A549 (cell line): Measurements from ENCODE around the gene RGS17. TPM values are rescaled to one million over a fixed set of nuclear protein-coding genes. Genes with fewer than 3 reads are reported as not detected.

ENCODE experiments used
- ATAC-seq, 2 experiments: fragments of 200-7000 bp in 1 of 2; fragments of >200 bp in 1 of 2; cut with Nextera tagmentation in 1 of 2; cut with Tn5 transposase in 1 of 2; 3 replicates each; pipeline versions ENCODE4 v1.8.0 to v1.9.1; 2018 to 2020; ENCODE audit warnings: mild to moderate bottlenecking in 1 of 2, moderate library complexity in 1 of 2
- CTCF ChIA-PET: fragments of 300-600 bp; sonication (Branson Sonifier 250); formaldehyde crosslinking; extraction: SDS; loops from one replicate; lab custom pipeline; 2021; ENCODE audit warnings: antibody characterized with exemption, inconsistent platforms; lab: Yijun Ruan, JAX
- POLR2A ChIA-PET: fragments of 350-600 bp; formaldehyde crosslinking; extraction: SDS; loops from one replicate; lab custom pipeline; 2021; ENCODE audit warnings: antibody characterized with exemption, inconsistent platforms; lab: Yijun Ruan, JAX
- DNase-seq, 2 experiments: peaks; one replicate each; pipeline versions ENCODE4 v3.0.0 to v3.0.0-alpha.2; 2011 to 2016; ENCODE audit warnings: low read depth in 1 of 2, low spot score in 1 of 2
- FAIRE-seq: peaks from 2 replicates; lab custom pipeline; 2011; peaks lifted over from hg19 to GRCh38; lab: Jason Lieb, UNC
- H3K27ac ChIP-seq, 2 experiments: fragments of >200 bp; sonication (Bioruptor Twin); formaldehyde crosslinking; 3 replicates each; pipeline ENCODE4 v1.5.1; 2016 to 2017
- H3K4me1 ChIP-seq: fragments of >200 bp; sonication (Bioruptor Twin); formaldehyde crosslinking; 3 replicates; pipeline ENCODE4 v1.6.1; 2016
- H3K4me2 ChIP-seq: fragments of >200 bp; sonication (Bioruptor Twin); formaldehyde crosslinking; 3 replicates; pipeline ENCODE4 v1.6.1; 2016
- H3K4me3 ChIP-seq: fragments of >200 bp; sonication (Bioruptor Twin); formaldehyde crosslinking; 3 replicates; pipeline ENCODE4 v1.5.1; 2016
- H3K9me3 ChIP-seq: fragments of >200 bp; sonication (Bioruptor Twin); formaldehyde crosslinking; 3 replicates; pipeline ENCODE4 v1.6.1; 2016
- BHLHE40 ChIP-seq: IDR thresholded peaks from 2 replicates; pipeline ENCODE4 v1.6.1; 2012; ENCODE audit warnings: low read depth, low read length, inconsistent platforms
- CBX8 ChIP-seq: fragments of 200-600 bp; sonication (generic); IDR thresholded peaks from 2 replicates; pipeline ENCODE4 v1.6.1; 2016
- CEBPB ChIP-seq, 2 experiments: fragments of >200 bp in 1 of 2; sonication (Bioruptor Twin) in 1 of 2; formaldehyde crosslinking in 1 of 2; IDR thresholded peaks; 2 replicates each; pipeline ENCODE4 v1.6.1; 2012 to 2016
- EHF ChIP-seq: fragments of 250-450 bp; sonication (Bioruptor Pico); IDR thresholded peaks from 2 replicates; pipeline ENCODE4 v1.5.0; 2020; ENCODE audit warnings: mild to moderate bottlenecking
- EHMT2 ChIP-seq: fragments of 200-600 bp; sonication (generic); IDR thresholded peaks from 2 replicates; pipeline ENCODE4 v1.6.1; 2016; ENCODE audit warnings: antibody characterized with exemption, low read depth, mild to moderate bottlenecking, moderate library complexity
- ELK1 ChIP-seq: fragments of 150-350 bp; IDR thresholded peaks from 2 replicates; pipeline ENCODE4 v1.6.1; 2014; ENCODE audit warnings: low read depth, mild to moderate bottlenecking, low read length
- EP300 ChIP-seq, 2 experiments: fragments of >200 bp; sonication (Bioruptor Twin); formaldehyde crosslinking; IDR thresholded peaks; 2 replicates in 1 of 2; 3 replicates in 1 of 2; pipeline ENCODE4 v1.6.1; 2016 to 2017
- ESRRA ChIP-seq: fragments of 150-350 bp; IDR thresholded peaks from 2 replicates; pipeline ENCODE4 v1.6.1; 2014; ENCODE audit warnings: mild to moderate bottlenecking, low read length, borderline replicate concordance
- FOSB ChIP-seq: fragments of 250-450 bp; sonication (Bioruptor Pico); IDR thresholded peaks from 2 replicates; pipeline ENCODE4 v1.5.0; 2020; ENCODE audit warnings: mild to moderate bottlenecking, moderate library complexity
- FOSL2 ChIP-seq, 2 experiments: fragments of 450-650 bp in 1 of 2; fragments of >200 bp in 1 of 2; sonication (Bioruptor Twin) in 1 of 2; formaldehyde crosslinking; IDR thresholded peaks; 2 replicates each; pipeline versions ENCODE4 v1.5.0 to v1.6.1; 2016 to 2020; ENCODE audit warnings: mild to moderate bottlenecking in 1 of 2, moderate library complexity in 1 of 2
- FOXS1 ChIP-seq: fragments of 250-450 bp; sonication (Bioruptor Pico); IDR thresholded peaks from 2 replicates; pipeline ENCODE4 v1.5.0; 2020; ENCODE audit warnings: mild to moderate bottlenecking, moderate library complexity
- GATA3 ChIP-seq: IDR thresholded peaks from 2 replicates; pipeline ENCODE4 v1.6.1; 2012; ENCODE audit warnings: borderline replicate concordance
- HDAC2 ChIP-seq: fragments of 200-600 bp; sonication (generic); IDR thresholded peaks from 2 replicates; pipeline ENCODE4 v1.6.1; 2016
- HOXB5 ChIP-seq: fragments of 250-450 bp; sonication (Bioruptor Pico); IDR thresholded peaks from 2 replicates; pipeline ENCODE4 v1.5.0; 2020; ENCODE audit warnings: mild to moderate bottlenecking, moderate library complexity
- JUN ChIP-seq, 2 experiments: fragments of >200 bp; sonication (Bioruptor Twin); formaldehyde crosslinking; IDR thresholded peaks; 2 replicates in 1 of 2; 3 replicates in 1 of 2; pipeline ENCODE4 v1.6.1; 2016 to 2017
- JUNB ChIP-seq: fragments of >200 bp; sonication (Bioruptor Twin); formaldehyde crosslinking; IDR thresholded peaks from 2 replicates; pipeline ENCODE4 v1.6.1; 2016
- KDM1A ChIP-seq: fragments of 200-600 bp; sonication (generic); IDR thresholded peaks from 2 replicates; pipeline ENCODE4 v1.6.1; 2016; ENCODE audit warnings: low read depth, mild to moderate bottlenecking
- MAFK ChIP-seq: fragments of 450-650 bp; IDR thresholded peaks from 2 replicates; pipeline ENCODE4 v1.6.1; 2014; ENCODE audit not compliant: partially characterized antibody
- MAX ChIP-seq: IDR thresholded peaks from 2 replicates; pipeline ENCODE4 v1.6.1; 2012
- MYC ChIP-seq: IDR thresholded peaks from 2 replicates; pipeline ENCODE4 v1.6.1; 2012; ENCODE audit warnings: mild to moderate bottlenecking, inconsistent platforms, low read length, improper control_type of control experiment, borderline replicate concordance
- NFE2L2 ChIP-seq: fragments of 150-350 bp; conservative IDR thresholded peaks from 2 replicates; pipeline ENCODE4 v1.6.1; 2014; ENCODE audit warnings: low read length
- NPAS2 ChIP-seq: fragments of 250-450 bp; sonication (Bioruptor Pico); IDR thresholded peaks from 2 replicates; pipeline ENCODE4 v1.8.0; 2022; ENCODE audit warnings: mild to moderate bottlenecking, moderate library complexity, borderline replicate concordance
- PBX3 ChIP-seq: IDR thresholded peaks from 2 replicates; pipeline ENCODE4 v1.6.1; 2012
- PHF8 ChIP-seq: fragments of 200-600 bp; sonication (generic); IDR thresholded peaks from 2 replicates; pipeline ENCODE4 v1.6.1; 2016; ENCODE audit warnings: low read depth, mild to moderate bottlenecking, antibody characterized with exemption, moderate library complexity, borderline replicate concordance
- POLR2A ChIP-seq: IDR thresholded peaks from 2 replicates; pipeline ENCODE4 v1.6.1; 2012; ENCODE audit warnings: mild to moderate bottlenecking, low read length
- RARB ChIP-seq: fragments of 250-450 bp; sonication (Bioruptor Pico); IDR thresholded peaks from 2 replicates; pipeline ENCODE4 v1.8.0; 2021; ENCODE audit warnings: mild to moderate bottlenecking, moderate library complexity
- REST ChIP-seq: fragments of 200-600 bp; sonication (generic); IDR thresholded peaks from 2 replicates; pipeline ENCODE4 v1.6.1; 2016; ENCODE audit warnings: antibody characterized with exemption, mild to moderate bottlenecking, moderate library complexity
- SREBF2 ChIP-seq: fragments of 450-650 bp; IDR thresholded peaks from 2 replicates; pipeline ENCODE4 v1.6.1; 2014; ENCODE audit warnings: mild to moderate bottlenecking, moderate library complexity
- USF2 ChIP-seq: fragments of 450-650 bp; IDR thresholded peaks from 2 replicates; pipeline ENCODE4 v1.6.1; 2014; ENCODE audit warnings: antibody characterized with exemption
- ZFP36 ChIP-seq: fragments of 450-650 bp; IDR thresholded peaks from 2 replicates; pipeline ENCODE4 v1.6.1; 2014; ENCODE audit warnings: borderline replicate concordance; ENCODE audit not compliant: partially characterized antibody
- ZNF302 ChIP-seq: fragments of 250-450 bp; sonication (Bioruptor Pico); IDR thresholded peaks from 2 replicates; pipeline ENCODE4 v1.9.0; 2021; ENCODE audit warnings: inconsistent platforms, mild to moderate bottlenecking, moderate library complexity
- ZSCAN20 ChIP-seq: fragments of 250-450 bp; sonication (Bioruptor Pico); IDR thresholded peaks from 2 replicates; pipeline ENCODE4 v1.8.0; 2022; ENCODE audit warnings: mild to moderate bottlenecking, moderate library complexity
- WGBS: methylation state at CpG from one replicate; pipeline ENCODE4 v1.1.6; 2017; ENCODE audit errors: missing lambda C conversion rate; 5-methylcytosine and 5-hydroxymethylcytosine counted together
- polyA plus RNA-seq, 4 experiments: library from polyadenylated mRNA; depleted of rRNA in 3 of 4; stranded (reverse); fragments of >200 nt; fragmentation: RNase III in 1 of 4; extraction: RNeasy Plus Mini Kit Qiagen cat#74134 plus additional on column Dnase treatment in 1 of 4; gene quantifications; 2 replicates in 3 of 4; 3 replicates in 1 of 4; pipeline ENCODE4 v1.2.3, GENCODE V29; 2011 to 2017

The RGS17 gene
- polyA plus RNA-seq, 2 of the 4 experiments (the other 2 are of a cell fraction), result 3.2 to 9.8 TPM

GRCh38 chr6:153167907-153168306 is 36.8 kb upstream of the RGS17 start (continued):
- no peak for TF ChIP-seq REST
- TF ChIP-seq SREBF2, result no peak
- no peak for TF ChIP-seq FOSL2 (IDR thresholded peaks at IDR 0.05)
- no peak for TF ChIP-seq FOSL2 (CRISPR knock-in tag; IDR thresholded peaks at IDR 0.05)
- TF ChIP-seq HDAC2, result no peak
- no peak for TF ChIP-seq NPAS2 (CRISPR knock-in tag)
- no peak for TF ChIP-seq EHMT2
- no peak for TF ChIP-seq KDM1A
- no peak for TF ChIP-seq BHLHE40
- no peak for TF ChIP-seq FOXS1 (CRISPR knock-in tag)
- TF ChIP-seq MYC, result no peak

- Histone ChIP-seq H3K27ac (peak overlapping the region; percentile 91 to 96), H3K4me3 (peak overlapping the region; percentile 17; the same call in 1 of the 3 replicates), H3K9me3 (no peaks in the 10 kb centered on the region), H3K4me2 (peak overlapping the region; percentile 82), H3K4me1 (peaks cover 41% of the 10 kb centered on the region)
- ATAC-seq (peak; percentile 83 to 91), DNase-seq (peak; percentile 50 to 78), FAIRE-seq (peak; percentile 32)
- peak in 1 of 2 experiments; percentile 45; a peak in 1 of 5 replicates for TF ChIP-seq EP300 (IDR thresholded peaks at IDR 0.05)
- TF ChIP-seq ZFP36, result no peak
- TF ChIP-seq ZSCAN20 (CRISPR knock-in tag), result no peak
- TF ChIP-seq HOXB5, result no peak
- peak; percentile 92 for TF ChIP-seq FOSL2 (IDR thresholded peaks at IDR 0.05)
- TF ChIP-seq FOSL2 (CRISPR knock-in tag; IDR thresholded peaks at IDR 0.05), result peak; percentile 96
- no peak for TF ChIP-seq PHF8
- no peak for TF ChIP-seq FOSB (CRISPR knock-in tag)
- no peak for TF ChIP-seq RARB
- no peak for TF ChIP-seq POLR2A
- no peak for TF ChIP-seq USF2
- no peak for TF ChIP-seq EHF (CRISPR knock-in tag)
- TF ChIP-seq NFE2L2, result peak; percentile 35; the same call in 1 of the 2 replicates
- TF ChIP-seq PBX3, result peak; percentile 27; the same call in 1 of the 2 replicates
- TF ChIP-seq GATA3, result peak; percentile 55; the same call in 1 of the 2 replicates
- 0 out of 2 replicates have a peak, but pooled peaks have one; percentile 16 for TF ChIP-seq MAX
- no peak for TF ChIP-seq HDAC2
- TF ChIP-seq JUNB, result peak; percentile 97
- peak; percentile 95 for TF ChIP-seq MAFK
- TF ChIP-seq ESRRA, result no peak
- peak; percentile 39 to 43; a peak in 1 of 5 replicates for TF ChIP-seq JUN (IDR thresholded peaks at IDR 0.05)
- peak in 1 of 2 experiments; percentile 39; a peak in 1 of 4 replicates for TF ChIP-seq CEBPB (IDR thresholded peaks at IDR 0.05)
- TF ChIP-seq CBX8, result no peak
- no peak for TF ChIP-seq ZNF302 (CRISPR knock-in tag)
- no peak for TF ChIP-seq ELK1
- WGBS, result under 1% methylated on average over 9 of the region's 9 CpGs
- POLR2A ChIA-PET, result no interaction called here
- CTCF ChIA-PET, result no interaction called here
These were observed 36.2 kb upstream of the RGS17 start for GRCh38 chr6:153167061-153167891.
